OCI-LY1 (cell line): Measurements from ENCODE around the gene AK2.

Experiments
- H2AFZ ChIP-seq: fragments of 200-600 bp; sonication (generic), shearing (Covaris generic); 2 replicates; pipeline ENCODE4 v1.6.0; 2014; ENCODE audit warnings: antibody characterized with exemption, mild to moderate bottlenecking, low read length
- H3F3A ChIP-seq: fragments of 200-600 bp; sonication (generic), shearing (Covaris generic); 2 replicates; pipeline ENCODE4 v1.6.0; 2014; ENCODE audit warnings: mild to moderate bottlenecking, antibody characterized with exemption, low read length, moderate library complexity; ENCODE audit not compliant: insufficient read depth
- H3K27ac ChIP-seq: fragments of 200-600 bp; sonication (generic); 2 replicates; pipeline ENCODE4 v1.5.1; 2014; ENCODE audit warnings: low read length, mixed run types, mild to moderate bottlenecking, low read depth; ENCODE audit not compliant: poor library complexity, severe bottlenecking
- H3K27me3 ChIP-seq: fragments of 200-600 bp; sonication (generic); 2 replicates; pipeline ENCODE4 v1.6.0; 2014; ENCODE audit warnings: antibody characterized with exemption, mild to moderate bottlenecking, low read length, moderate library complexity; ENCODE audit not compliant: insufficient read depth
- H3K36me3 ChIP-seq: fragments of 200-600 bp; sonication (generic); 2 replicates; pipeline ENCODE4 v1.6.1; 2014; ENCODE audit warnings: mild to moderate bottlenecking, antibody characterized with exemption, low read length, moderate library complexity, mixed read lengths; ENCODE audit not compliant: insufficient read depth
- H3K4me1 ChIP-seq: fragments of 200-600 bp; sonication (generic); 2 replicates; pipeline ENCODE4 v1.5.1; 2014; ENCODE audit warnings: mild to moderate bottlenecking, low read length, moderate library complexity; ENCODE audit not compliant: insufficient read depth, severe bottlenecking
- H3K4me2 ChIP-seq: fragments of 200-600 bp; sonication (generic), shearing (Covaris generic); 2 replicates; pipeline ENCODE4 v1.6.1; 2014; ENCODE audit warnings: low read length
- H3K4me3 ChIP-seq: fragments of 200-600 bp; sonication (generic); 2 replicates; pipeline ENCODE4 v1.5.1; 2014; ENCODE audit warnings: low read length, low read depth, mild to moderate bottlenecking, mixed read lengths; ENCODE audit not compliant: poor library complexity, severe bottlenecking
- H3K79me2 ChIP-seq: fragments of 200-600 bp; shearing (Covaris generic); 2 replicates; pipeline ENCODE4 v1.6.1; 2016; ENCODE audit warnings: mixed run types, low read length, mixed read lengths; ENCODE audit not compliant: insufficient read depth
- H3K9ac ChIP-seq: fragments of 200-600 bp; sonication (generic), shearing (Covaris generic); 2 replicates; pipeline ENCODE4 v1.6.1; 2014; ENCODE audit warnings: mild to moderate bottlenecking, low read length, mixed read lengths
- H3K9me2 ChIP-seq: fragments of 200-600 bp; sonication (generic), shearing (Covaris generic); 2 replicates; pipeline ENCODE4 v1.6.1; 2014; ENCODE audit warnings: low read depth, mild to moderate bottlenecking, low read length, mixed read lengths
- H3K9me3 ChIP-seq: fragments of 200-600 bp; shearing (Covaris generic); 2 replicates; pipeline ENCODE4 v1.6.1; 2014; ENCODE audit warnings: low read length, mixed read lengths
- H4K20me1 ChIP-seq: fragments of 200-600 bp; sonication (generic), shearing (Covaris generic); 2 replicates; pipeline ENCODE4 v1.6.0; 2016; ENCODE audit warnings: mild to moderate bottlenecking, low read length; ENCODE audit not compliant: insufficient read depth
- EZH2 ChIP-seq: fragments of 200-600 bp; sonication (generic), shearing (Covaris generic); IDR thresholded peaks from 2 replicates; pipeline ENCODE4 v1.8.0; 2017; ENCODE audit warnings: borderline replicate concordance, mixed run types, mild to moderate bottlenecking, antibody characterized with exemption, low read length, moderate library complexity, mixed read lengths
- TF ChIP-seq, protein P1 (sequence below): fragments of 200-600 bp; sonication (generic), shearing (Covaris generic); IDR thresholded peaks from 2 replicates; pipeline ENCODE4 v1.5.1; 2017; ENCODE audit warnings: mild to moderate bottlenecking, antibody characterized with exemption, low read length, moderate library complexity, mixed read lengths

Gene AK2

GRCh38 chr1:33005117-33005837 is 31.4 kb downstream of the AK2 start:
- Histone ChIP-seq H3K79me2 (no peaks in the 10 kb centered on the region), H3K4me1 (no peaks in the 10 kb centered on the region), H3K4me3 (no peak overlapping the region), H3K27me3 (no peaks in the 10 kb centered on the region), H2AFZ (no peak overlapping the region), H3K36me3 (peaks cover 40% of the 10 kb centered on the region), H4K20me1 (no peaks in the 10 kb centered on the region), H3K27ac (no peak overlapping the region), H3K4me2 (no peak overlapping the region), H3K9me3 (no peaks in the 10 kb centered on the region), H3K9me2 (no peaks in the 10 kb centered on the region), H3F3A (no peaks in the 10 kb centered on the region), H3K9ac (no peak overlapping the region)
- no peak for TF ChIP-seq EZH2
- TF ChIP-seq, protein P1, sequence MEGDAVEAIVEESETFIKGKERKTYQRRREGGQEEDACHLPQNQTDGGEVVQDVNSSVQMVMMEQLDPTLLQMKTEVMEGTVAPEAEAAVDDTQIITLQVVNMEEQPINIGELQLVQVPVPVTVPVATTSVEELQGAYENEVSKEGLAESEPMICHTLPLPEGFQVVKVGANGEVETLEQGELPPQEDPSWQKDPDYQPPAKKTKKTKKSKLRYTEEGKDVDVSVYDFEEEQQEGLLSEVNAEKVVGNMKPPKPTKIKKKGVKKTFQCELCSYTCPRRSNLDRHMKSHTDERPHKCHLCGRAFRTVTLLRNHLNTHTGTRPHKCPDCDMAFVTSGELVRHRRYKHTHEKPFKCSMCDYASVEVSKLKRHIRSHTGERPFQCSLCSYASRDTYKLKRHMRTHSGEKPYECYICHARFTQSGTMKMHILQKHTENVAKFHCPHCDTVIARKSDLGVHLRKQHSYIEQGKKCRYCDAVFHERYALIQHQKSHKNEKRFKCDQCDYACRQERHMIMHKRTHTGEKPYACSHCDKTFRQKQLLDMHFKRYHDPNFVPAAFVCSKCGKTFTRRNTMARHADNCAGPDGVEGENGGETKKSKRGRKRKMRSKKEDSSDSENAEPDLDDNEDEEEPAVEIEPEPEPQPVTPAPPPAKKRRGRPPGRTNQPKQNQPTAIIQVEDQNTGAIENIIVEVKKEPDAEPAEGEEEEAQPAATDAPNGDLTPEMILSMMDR: no peak

GRCh38 chr1:33004613-33005012 is 32.1 kb downstream of the AK2 start:
- H3K4me3 ChIP-seq: no peak overlapping the region
- H3K27ac ChIP-seq: no peak overlapping the region
- H3K9me3 ChIP-seq: no peaks in the 10 kb centered on the region
- no peaks in the 10 kb centered on the region for H3K9me2 ChIP-seq
- no peaks in the 10 kb centered on the region for H3K4me1 ChIP-seq
- no peaks in the 10 kb centered on the region for H3F3A ChIP-seq
- no peak overlapping the region for H3K4me2 ChIP-seq
- no peaks in the 10 kb centered on the region for H3K27me3 ChIP-seq
- TF ChIP-seq EZH2: no peak
- TF ChIP-seq, protein P1: no peak
- H2AFZ ChIP-seq: no peak overlapping the region
- no peaks in the 10 kb centered on the region for H4K20me1 ChIP-seq
- no peaks in the 10 kb centered on the region for H3K79me2 ChIP-seq
- no peak overlapping the region for H3K9ac ChIP-seq
- H3K36me3 ChIP-seq: peaks cover 38% of the 10 kb centered on the region

GRCh38 chr1:33003657-33004056 is 33.0 kb downstream of the AK2 start:
- Histone ChIP-seq H3K9me2 (no peaks in the 10 kb centered on the region), H3K9me3 (no peaks in the 10 kb centered on the region), H3K4me3 (no peak overlapping the region), H4K20me1 (no peaks in the 10 kb centered on the region), H3K4me1 (no peaks in the 10 kb centered on the region), H3K27me3 (no peaks in the 10 kb centered on the region), H3K9ac (no peak overlapping the region), H3K79me2 (no peaks in the 10 kb centered on the region), H3K4me2 (no peak overlapping the region), H2AFZ (no peak overlapping the region), H3K27ac (no peak overlapping the region), H3F3A (no peaks in the 10 kb centered on the region), H3K36me3 (peaks cover 28% of the 10 kb centered on the region)
- TF ChIP-seq, protein P1: no peak
- TF ChIP-seq EZH2: no peak
